Uterus (tissue), 4 donors: ENCODE data around the gene USP16. TPM values are rescaled to one million over a fixed set of nuclear protein-coding genes. Genes with fewer than 3 reads are reported as not detected.
A peak's percentile ranks its signal among the peaks of the same experiment; 100 is the strongest.
"Not testable (repeated sequence)": the region's sequence is repeated elsewhere in the genome, so short reads cannot be mapped to it uniquely, and the experiment has no call there.

Source experiments
- DNase-seq, 2 donors: peaks; one replicate each; pipeline ENCODE4 v3.0.0-alpha.2; 2019 to 2020
- H3K27ac ChIP-seq, 2 donors: fragments of 200-600 bp; sonication (generic); 1 replicate in 1 of 2; 2 replicates in 1 of 2; pipeline ENCODE4 v1.5.1; 2016 to 2018
- H3K27me3 ChIP-seq, 2 donors: fragments of 200-600 bp; sonication (generic); one replicate each; pipeline ENCODE4 v1.5.1; 2018 to 2019; ENCODE audit warnings: control low read depth in 1 of 2
- H3K36me3 ChIP-seq, 2 donors: fragments of 200-600 bp; sonication (generic); one replicate each; pipeline ENCODE4 v1.5.1; 2019; ENCODE audit warnings: control low read depth in 1 of 2
- H3K4me1 ChIP-seq, 2 donors: fragments of 200-600 bp; sonication (generic); one replicate each; pipeline ENCODE4 v1.5.1; 2018 to 2019; ENCODE audit warnings: control low read depth in 1 of 2
- H3K4me3 ChIP-seq, 2 donors: fragments of 200-600 bp; sonication (generic); 1 replicate in 1 of 2; 2 replicates in 1 of 2; pipeline ENCODE4 v1.5.1; 2018 to 2019; ENCODE audit warnings: mild to moderate bottlenecking in 1 of 2
- H3K9me3 ChIP-seq, 2 donors: fragments of 200-600 bp; sonication (generic); one replicate each; pipeline ENCODE4 v1.5.1; 2019; ENCODE audit warnings: control low read depth in 1 of 2
- CTCF ChIP-seq, 4 experiments: fragments of 200-600 bp in 2 of 4; fragments of 450-650 bp in 2 of 4; sonication (generic) in 2 of 4; IDR thresholded peaks; one replicate each; pipeline ENCODE4 v1.5.1; 2016 to 2019; ENCODE audit warnings: antibody characterized with exemption in 4 of 4, mild to moderate bottlenecking in 2 of 4, moderate library complexity in 1 of 4
- POLR2A ChIP-seq, 2 donors: fragments of 450-650 bp; IDR thresholded peaks; one replicate each; pipeline ENCODE4 v1.6.1; 2016; ENCODE audit warnings: antibody characterized with exemption in 2 of 2, mild to moderate bottlenecking in 1 of 2, moderate library complexity in 1 of 2
- intact Hi-C: fragments of 100-400 bp; cut with DNase I; formaldehyde crosslinking; loops from one replicate; pipeline ENCODE4 v1.15.1; 2023; ENCODE audit warnings: low total_unique reads
- total RNA-seq, 4 donors: library from RNA; depleted of rRNA in 3 of 4; stranded (reverse); fragments of >200 nt in 3 of 4; gene quantifications; one replicate each; pipeline versions ENCODE4 v1.1.0 to v1.2.4, GENCODE V29; 2014 to 2023
- donor health status: DM: yes; HTN: yes; CAD: no.

USP16 gene
- total RNA-seq, 4 donors from 2014 or later = 19.0 to 53.2 (median 44.4) TPM

- H3K36me3 ChIP-seq = no peaks in the 10 kb centered on the region
- no peaks in the 10 kb centered on the region for H3K27me3 ChIP-seq
- H3K4me3 ChIP-seq = no peak overlapping the region
- H3K4me1 ChIP-seq = no peaks in the 10 kb centered on the region
- no peak overlapping the region for H3K27ac ChIP-seq
- no peak for DNase-seq
- no peaks in the 10 kb centered on the region for H3K9me3 ChIP-seq
- TF ChIP-seq CTCF (IDR thresholded peaks at IDR 0.05) (no peak), POLR2A (IDR thresholded peaks at IDR 0.05) (no peak)
- intact Hi-C loops = no loop called here
These were observed 18.8 kb upstream of the USP16 start for GRCh38 chr21:29005696-29006095.

- TF ChIP-seq POLR2A (IDR thresholded peaks at IDR 0.05) (no peak), CTCF (IDR thresholded peaks at IDR 0.05) (no peak)
- DNase-seq = no peak
- no peak overlapping the region for H3K4me3 ChIP-seq
- no peaks in the 10 kb centered on the region for H3K36me3 ChIP-seq
- no peaks in the 10 kb centered on the region for H3K4me1 ChIP-seq
- no peaks in the 10 kb centered on the region for H3K9me3 ChIP-seq
- no peak overlapping the region for H3K27ac ChIP-seq
- no peaks in the 10 kb centered on the region for H3K27me3 ChIP-seq
- intact Hi-C loops = no loop called here
These were observed 17.3 kb upstream of the USP16 start for GRCh38 chr21:29007135-29007534.

GRCh38 chr21:29007810-29008209, 16.7 kb upstream of the USP16 start:
- H3K9me3 ChIP-seq = no peaks in the 10 kb centered on the region
- DNase-seq = no peak
- no peaks in the 10 kb centered on the region for H3K27me3 ChIP-seq
- no peak overlapping the region for H3K4me3 ChIP-seq
- intact Hi-C loops = no loop called here
- no peaks in the 10 kb centered on the region for H3K36me3 ChIP-seq
- no peak for TF ChIP-seq CTCF (IDR thresholded peaks at IDR 0.05)
- no peak for TF ChIP-seq POLR2A (IDR thresholded peaks at IDR 0.05)
- H3K4me1 ChIP-seq = no peaks in the 10 kb centered on the region
- H3K27ac ChIP-seq = no peak overlapping the region

GRCh38 chr21:29008367-29008766, 16.1 kb upstream of the USP16 start:
- H3K4me1 ChIP-seq = no peaks in the 10 kb centered on the region
- TF ChIP-seq POLR2A (IDR thresholded peaks at IDR 0.05) = no peak
- TF ChIP-seq CTCF (IDR thresholded peaks at IDR 0.05) = no peak
- intact Hi-C loops = no loop called here

GRCh38 chr21:29011236-29011635, 13.2 kb upstream of the USP16 start:
- H3K9me3 ChIP-seq, H3K4me3 ChIP-seq, H3K27me3 ChIP-seq, intact Hi-C loops, DNase-seq, H3K27ac ChIP-seq, H3K36me3 ChIP-seq, H3K4me1 ChIP-seq: not testable (repeated sequence)

More at GRCh38 chr21:29008367-29008766, 16.1 kb upstream of the USP16 start:
- Histone ChIP-seq H3K27ac (no peak overlapping the region), H3K9me3 (no peaks in the 10 kb centered on the region), H3K27me3 (no peaks in the 10 kb centered on the region), H3K4me3 (no peak overlapping the region), H3K36me3 (no peaks in the 10 kb centered on the region)
- DNase-seq = no peak

GRCh38 chr21:29017639-29018237, 6.7 kb upstream of the USP16 start:
- H3K4me1 ChIP-seq = no peaks in the 10 kb centered on the region
- no peak overlapping the region for H3K27ac ChIP-seq
- H3K27me3 ChIP-seq = no peaks in the 10 kb centered on the region
- no peaks in the 10 kb centered on the region for H3K36me3 ChIP-seq
- no peaks in the 10 kb centered on the region for H3K9me3 ChIP-seq
- TF ChIP-seq CTCF (IDR thresholded peaks at IDR 0.05) (no peak), POLR2A (IDR thresholded peaks at IDR 0.05) (no peak)
- no peak for DNase-seq
- intact Hi-C loops = no loop called here
- H3K4me3 ChIP-seq = peak overlapping the region in 1 of 2 donors; percentile 70
